Measurements from ENCODE around the gene GNG12.

DNA sequence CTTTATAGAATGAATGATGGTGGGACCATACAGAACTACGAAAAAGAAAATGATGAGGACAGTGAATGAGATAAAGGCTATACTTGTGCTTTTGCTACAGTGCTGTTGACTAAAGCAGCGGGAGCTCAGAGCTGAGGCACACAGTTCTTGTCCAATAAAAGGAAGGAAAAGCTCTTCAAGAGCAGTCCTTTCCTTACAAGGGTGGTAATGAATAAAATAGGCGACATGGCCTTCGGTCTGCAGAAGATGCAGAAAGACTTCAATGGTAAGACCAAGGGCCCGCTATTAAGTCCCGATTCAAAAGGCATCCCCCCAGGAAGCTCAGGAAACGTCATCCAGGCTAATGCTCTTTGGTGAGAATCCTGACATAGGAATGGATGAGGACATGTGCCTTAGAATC is 44.4 kb downstream of the GNG12 start:
- TF ChIP-seq, protein P1, sequence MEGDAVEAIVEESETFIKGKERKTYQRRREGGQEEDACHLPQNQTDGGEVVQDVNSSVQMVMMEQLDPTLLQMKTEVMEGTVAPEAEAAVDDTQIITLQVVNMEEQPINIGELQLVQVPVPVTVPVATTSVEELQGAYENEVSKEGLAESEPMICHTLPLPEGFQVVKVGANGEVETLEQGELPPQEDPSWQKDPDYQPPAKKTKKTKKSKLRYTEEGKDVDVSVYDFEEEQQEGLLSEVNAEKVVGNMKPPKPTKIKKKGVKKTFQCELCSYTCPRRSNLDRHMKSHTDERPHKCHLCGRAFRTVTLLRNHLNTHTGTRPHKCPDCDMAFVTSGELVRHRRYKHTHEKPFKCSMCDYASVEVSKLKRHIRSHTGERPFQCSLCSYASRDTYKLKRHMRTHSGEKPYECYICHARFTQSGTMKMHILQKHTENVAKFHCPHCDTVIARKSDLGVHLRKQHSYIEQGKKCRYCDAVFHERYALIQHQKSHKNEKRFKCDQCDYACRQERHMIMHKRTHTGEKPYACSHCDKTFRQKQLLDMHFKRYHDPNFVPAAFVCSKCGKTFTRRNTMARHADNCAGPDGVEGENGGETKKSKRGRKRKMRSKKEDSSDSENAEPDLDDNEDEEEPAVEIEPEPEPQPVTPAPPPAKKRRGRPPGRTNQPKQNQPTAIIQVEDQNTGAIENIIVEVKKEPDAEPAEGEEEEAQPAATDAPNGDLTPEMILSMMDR (conservative IDR thresholded peaks at IDR 0.05; ENCODE audit: low read depth, low read length): no peak
- TF ChIP-seq EZH2 (IDR thresholded peaks at IDR 0.05; ENCODE audit: low read length, unreplicated experiment): no peak
